GM12878 (cell line): ENCODE data around the gene SYCN.

ENCODE experiments used
- ATF3 ChIP-seq: IDR thresholded peaks from 2 replicates; pipeline ENCODE4 v1.6.1; 2011; ENCODE audit warnings: low read depth, mild to moderate bottlenecking, low read length, moderate library complexity, borderline replicate concordance; ENCODE audit errors: extremely low read depth
- CBFB ChIP-seq: IDR thresholded peaks from 2 replicates; pipeline ENCODE4 v1.6.1; 2016; ENCODE audit warnings: antibody characterized with exemption, low read depth
- CEBPB ChIP-seq, 2 experiments: fragments of 150-350 bp in 1 of 2; IDR thresholded peaks; 2 replicates each; pipeline ENCODE4 v1.6.1; 2012 to 2014; ENCODE audit warnings: low read depth in 2 of 2, low read length in 2 of 2, borderline replicate concordance in 1 of 2, inconsistent platforms in 1 of 2
- CTCF ChIP-seq, 3 experiments: IDR thresholded peaks in 2 of 3; conservative IDR thresholded peaks in 1 of 3; 2 replicates each; pipeline ENCODE4 v1.5.1; 2011; ENCODE audit warnings: low read depth in 3 of 3, low read length in 3 of 3, mild to moderate bottlenecking in 3 of 3, control low read depth in 2 of 3, moderate library complexity in 2 of 3, inconsistent platforms in 1 of 3, mixed read lengths in 1 of 3; ENCODE audit not compliant: control insufficient read depth in 2 of 3, insufficient read depth in 1 of 3; ENCODE audit errors: extremely low read depth in 1 of 3
- EZH2 ChIP-seq: IDR thresholded peaks from 2 replicates; pipeline ENCODE4 v1.6.1; 2012; ENCODE audit warnings: low read depth, mild to moderate bottlenecking, control low read depth, inconsistent platforms, low read length, borderline replicate concordance; ENCODE audit not compliant: control insufficient read depth
- HDAC6 ChIP-seq: fragments of 200-600 bp; sonication (generic); IDR thresholded peaks from one replicate; pipeline ENCODE4 v1.8.0; 2017; ENCODE audit warnings: antibody characterized with exemption; ENCODE audit not compliant: unreplicated experiment
- JUNB ChIP-seq: IDR thresholded peaks from 2 replicates; pipeline ENCODE4 v1.6.1; 2016; ENCODE audit warnings: antibody characterized with exemption, mild to moderate bottlenecking
- POLR2A ChIP-seq: IDR thresholded peaks from 2 replicates; pipeline ENCODE4 v1.6.1; 2011; ENCODE audit warnings: low read depth, mild to moderate bottlenecking, low read length
- SMARCA5 ChIP-seq: fragments of 450-650 bp; IDR thresholded peaks from 2 replicates; pipeline ENCODE4 v1.6.1; 2017; ENCODE audit warnings: mild to moderate bottlenecking
- STAT1 ChIP-seq: fragments of 450-650 bp; conservative IDR thresholded peaks from 2 replicates; pipeline ENCODE4 v1.6.1; 2014; ENCODE audit warnings: antibody characterized with exemption, mild to moderate bottlenecking
- TCF7 ChIP-seq: IDR thresholded peaks from 2 replicates; pipeline ENCODE4 v1.6.1; 2014; ENCODE audit warnings: antibody characterized with exemption, borderline replicate concordance

- no peak for TF ChIP-seq SMARCA5
- TF ChIP-seq CTCF (IDR thresholded peaks at IDR 0.05 in 2 of 3, conservative IDR thresholded peaks at IDR 0.05 in 1 of 3; ENCODE audit: control insufficient read depth in 2 of 3, extremely low read depth in 1 of 3, insufficient read depth in 1 of 3, low read depth in 3 of 3, low read length in 3 of 3): no peak
- TF ChIP-seq CEBPB (IDR thresholded peaks at IDR 0.05; ENCODE audit: borderline replicate concordance in 1 of 2, low read depth in 2 of 2, low read length in 2 of 2): no peak
- TF ChIP-seq TCF7: no peak
- no peak for TF ChIP-seq EZH2
- TF ChIP-seq ATF3: no peak
- TF ChIP-seq POLR2A: no peak
- TF ChIP-seq HDAC6: no peak
- no peak for TF ChIP-seq STAT1
- no peak for TF ChIP-seq JUNB
- TF ChIP-seq CBFB: no peak
These were observed 3.3 kb upstream of the SYCN start for GRCh38 chr19:39207293-39207836.
